Measurements from ENCODE around the gene ZNF100.
"Not testable (repeated sequence)": the region's sequence is repeated elsewhere in the genome, so short reads cannot be mapped to it uniquely, and the experiment has no call there.

GRCh38 chr19:21761547-21761946 lies 5.8 kb downstream of the ZNF100 start:
- TF ChIP-seq POLR2A, CTCF (IDR thresholded peaks at IDR 0.05): not testable (repeated sequence)
